ENCODE data around the gene PGLYRP3. TPM values are rescaled to one million over a fixed set of nuclear protein-coding genes. Genes with fewer than 3 reads are reported as not detected.

Gene PGLYRP3
- total RNA-seq, 1 experiment from 2014 or later = not detected

- intact Hi-C loops (cut with micrococcal nuclease) = no loop called here
- BruUV-seq (replicated peaks) = no TSS peak
- Histone ChIP-seq H3F3A (ENCODE audit: low read length, unreplicated experiment) (no peaks in the 10 kb centered on the region), H3K4me2 (ENCODE audit: low read length) (no peak overlapping the region), H3K27me3 (ENCODE audit: low read length) (peaks cover 84% of the 10 kb centered on the region), H3K9me2 (replicated peaks; ENCODE audit: low read length) (no peaks in the 10 kb centered on the region), H3K79me2 (ENCODE audit: low read length) (no peaks in the 10 kb centered on the region), H4K20me1 (ENCODE audit: low read length) (no peaks in the 10 kb centered on the region), H2AFZ (ENCODE audit: low read length) (no peak overlapping the region), H3K4me1 (ENCODE audit: insufficient read depth, low read length) (no peaks in the 10 kb centered on the region), H3K9me3 (ENCODE audit: low read length) (no peaks in the 10 kb centered on the region), H3K36me3 (ENCODE audit: low read depth, low read length) (no peaks in the 10 kb centered on the region), H3K4me3 (ENCODE audit: low read length) (no peak overlapping the region), H3K27ac (ENCODE audit: low read length) (no peak overlapping the region), H3K9ac (ENCODE audit: low read length) (no peak overlapping the region)
- CTCF ChIA-PET = no interaction called here
- DNase-seq = no peak
- TF ChIP-seq CTCF (conservative IDR thresholded peaks at IDR 0.05; ENCODE audit: low read depth, low read length) (no peak), EZH2 (IDR thresholded peaks at IDR 0.05; ENCODE audit: low read length, unreplicated experiment) (no peak), EZH2phosphoT487 (IDR thresholded peaks at IDR 0.05; ENCODE audit: borderline replicate concordance, low read length) (no peak)
- POLR2A ChIA-PET (ENCODE audit: unreplicated experiment) = no interaction called here
- no peak for ATAC-seq
Observed at GRCh38 chr1:153340356-153340755, 27.6 kb upstream of the PGLYRP3 start.

- TF ChIP-seq EZH2phosphoT487 (IDR thresholded peaks at IDR 0.05; ENCODE audit: borderline replicate concordance, low read length) (no peak), CTCF (conservative IDR thresholded peaks at IDR 0.05; ENCODE audit: low read depth, low read length) (no peak), EZH2 (IDR thresholded peaks at IDR 0.05; ENCODE audit: low read length, unreplicated experiment) (no peak)
- H3K36me3 ChIP-seq (ENCODE audit: low read depth, low read length) = no peaks in the 10 kb centered on the region
- H3K4me1 ChIP-seq (ENCODE audit: insufficient read depth, low read length) = no peaks in the 10 kb centered on the region
- no peaks in the 10 kb centered on the region for H4K20me1 ChIP-seq (ENCODE audit: low read length)
- no peak overlapping the region for H3K4me2 ChIP-seq (ENCODE audit: low read length)
- CTCF ChIA-PET = no interaction called here
- POLR2A ChIA-PET (ENCODE audit: unreplicated experiment) = no interaction called here
- no peak for ATAC-seq
- no peaks in the 10 kb centered on the region for H3K9me3 ChIP-seq (ENCODE audit: low read length)
- H3K27me3 ChIP-seq (ENCODE audit: low read length) = peaks cover 79% of the 10 kb centered on the region
- H3K79me2 ChIP-seq (ENCODE audit: low read length) = no peaks in the 10 kb centered on the region
- no peak overlapping the region for H3K9ac ChIP-seq (ENCODE audit: low read length)
- H3K27ac ChIP-seq (ENCODE audit: low read length) = no peak overlapping the region
- no TSS peak for BruUV-seq (replicated peaks)
- H3K4me3 ChIP-seq (ENCODE audit: low read length) = no peak overlapping the region
- no peaks in the 10 kb centered on the region for H3K9me2 ChIP-seq (replicated peaks; ENCODE audit: low read length)
- H3F3A ChIP-seq (ENCODE audit: low read length, unreplicated experiment) = no peaks in the 10 kb centered on the region
- intact Hi-C loops (cut with micrococcal nuclease) = no loop called here
- no peak overlapping the region for H2AFZ ChIP-seq (ENCODE audit: low read length)
- no peak for DNase-seq
Observed at GRCh38 chr1:153339802-153340201, 27.1 kb upstream of the PGLYRP3 start.

- intact Hi-C loops (cut with micrococcal nuclease) = no loop called here
- no TSS peak for BruUV-seq (replicated peaks)
- Histone ChIP-seq H3K4me2 (ENCODE audit: low read length) (no peak overlapping the region), H3K9me3 (ENCODE audit: low read length) (no peaks in the 10 kb centered on the region), H3K36me3 (ENCODE audit: low read depth, low read length) (no peaks in the 10 kb centered on the region), H3F3A (ENCODE audit: low read length, unreplicated experiment) (no peaks in the 10 kb centered on the region), H2AFZ (ENCODE audit: low read length) (no peak overlapping the region), H3K79me2 (ENCODE audit: low read length) (no peaks in the 10 kb centered on the region), H3K4me3 (ENCODE audit: low read length) (no peak overlapping the region), H3K4me1 (ENCODE audit: insufficient read depth, low read length) (no peaks in the 10 kb centered on the region), H3K9ac (ENCODE audit: low read length) (no peak overlapping the region), H4K20me1 (ENCODE audit: low read length) (no peaks in the 10 kb centered on the region), H3K27ac (ENCODE audit: low read length) (no peak overlapping the region), H3K27me3 (ENCODE audit: low read length) (peaks cover 63% of the 10 kb centered on the region), H3K9me2 (replicated peaks; ENCODE audit: low read length) (no peaks in the 10 kb centered on the region)
- no peak for TF ChIP-seq EZH2 (IDR thresholded peaks at IDR 0.05; ENCODE audit: low read length, unreplicated experiment)
- no peak for TF ChIP-seq EZH2phosphoT487 (IDR thresholded peaks at IDR 0.05; ENCODE audit: borderline replicate concordance, low read length)
- no peak for TF ChIP-seq CTCF (conservative IDR thresholded peaks at IDR 0.05; ENCODE audit: low read depth, low read length)
- ATAC-seq = no peak
- ChIA-PET CTCF (interaction anchor here (0.6 kb wide), 1 partner anchor 1723 kb away, joined by 5 read pairs; no protein-coding TSS in a partner anchor), POLR2A (ENCODE audit: unreplicated experiment) (no interaction called here)
- DNase-seq = no peak
Observed at GRCh38 chr1:153337980-153338853, 25.5 kb upstream of the PGLYRP3 start.

Measured in PC-3 (cell line).